ENCODE results near the gene TMSB15C.

The TMSB15C gene

DNA sequence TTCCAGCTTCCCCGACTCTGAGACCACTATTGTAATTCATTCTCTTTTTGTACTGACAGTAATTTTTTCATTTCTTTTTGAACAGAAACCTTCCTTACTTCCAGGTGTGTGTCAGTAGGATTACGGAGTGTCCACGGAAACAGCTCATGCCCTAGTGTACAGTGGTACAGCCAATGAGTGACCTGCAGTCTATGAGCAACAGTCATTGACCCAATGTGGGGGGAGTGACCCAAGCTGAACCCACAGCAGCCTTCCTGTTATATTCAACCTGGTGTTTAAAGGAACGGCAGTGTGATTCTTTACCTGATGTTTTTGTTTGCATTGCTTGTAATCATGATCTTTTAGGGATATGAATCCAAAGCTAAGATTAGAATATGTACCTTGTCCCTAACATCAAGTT is 35.0 kb downstream of the TMSB15C start:
- no peak for DNase-seq

GRCh38 chrX:104039689-104040505 is 36.1 kb downstream of the TMSB15C start, which contains the start of gene H2BW2:
TSS of gene H2BW2 (plus strand) at chrX:104039956. CDS start at chrX:104039995, 39 bp downstream.
- no peak for DNase-seq

Data from CD4-positive, alpha-beta T cell treated with Interferon gamma for 1 hour (primary cell).